Measurements from ENCODE around the gene RPE. TPM values are rescaled to one million over a fixed set of nuclear protein-coding genes. Genes with fewer than 3 reads are reported as not detected.

The RPE gene
- polyA plus RNA-seq, 1 donor (not counting 4 experiments of a cell fraction or from before 2014, with no cell fraction given), result 69.6 TPM

DNA sequence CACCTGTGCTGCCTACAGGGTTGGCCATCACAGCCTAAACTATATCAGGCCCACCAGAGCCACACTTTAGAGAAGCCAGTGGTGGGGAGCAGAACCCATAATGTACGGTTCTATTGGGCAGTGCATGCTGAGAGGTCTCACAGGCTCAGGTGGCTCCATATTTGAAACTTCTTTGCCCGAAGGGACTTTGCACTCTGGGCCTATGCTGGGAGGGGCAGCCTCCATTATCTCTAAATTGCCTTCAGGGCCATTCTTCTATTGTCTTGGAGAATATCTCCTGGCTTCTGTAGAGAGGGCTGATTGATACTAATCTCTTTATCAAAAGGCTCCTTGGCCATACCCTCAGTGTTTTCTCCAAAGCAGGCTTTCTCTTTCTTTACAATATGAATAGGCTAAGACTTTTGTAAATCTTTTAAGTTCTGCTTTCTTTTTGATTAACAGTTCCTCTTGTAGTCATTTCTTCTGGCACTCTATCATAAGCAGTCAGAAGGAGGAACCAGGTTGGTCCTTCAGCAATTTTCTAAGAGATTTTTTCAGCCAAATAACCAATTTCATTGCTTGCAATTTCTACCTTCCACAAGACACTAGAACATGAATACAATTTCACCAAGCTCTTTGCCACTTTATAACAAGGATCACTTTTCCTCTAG, 44.5 kb downstream of the RPE start:
- Histone ChIP-seq H3K9ac (ENCODE audit: control insufficient read depth, extremely low read depth, insufficient read depth, low read length) (no peak overlapping the region), H2AFZ (ENCODE audit: control insufficient read depth, low read length) (no peak overlapping the region), H4K20me1 (ENCODE audit: control insufficient read depth, extremely low read depth, insufficient read depth, low read length) (no peaks in the 10 kb centered on the region), H3K4me1 (ENCODE audit: control insufficient read depth, extremely low read depth, insufficient read depth, low read length) (no peaks in the 10 kb centered on the region), H3K79me2 (ENCODE audit: control insufficient read depth, insufficient read depth, low read length) (no peaks in the 10 kb centered on the region), H3K4me2 (ENCODE audit: control insufficient read depth, extremely low read depth, insufficient read depth, low read depth, low read length) (no peak overlapping the region), H3K27ac (ENCODE audit: control insufficient read depth, insufficient read depth, low read length) (no peak overlapping the region), H3K9me1 (ENCODE audit: control insufficient read depth, extremely low read depth, insufficient read depth, low read length) (no peaks in the 10 kb centered on the region), H3K36me3 (ENCODE audit: control insufficient read depth in 2 of 2, extremely low read depth in 1 of 2, insufficient read depth in 2 of 2, low read length in 2 of 2) (no peaks in the 10 kb centered on the region), H3K4me3 (ENCODE audit: control insufficient read depth in 2 of 3, extremely low read depth in 1 of 3, insufficient read depth in 2 of 3, low read depth in 1 of 3, low read length in 3 of 3) (no peak overlapping the region), H3K9me3 (ENCODE audit: control insufficient read depth, low read depth, low read length) (no peaks in the 10 kb centered on the region), H3K27me3 (ENCODE audit: control insufficient read depth, extremely low read depth, insufficient read depth, low read length) (no peaks in the 10 kb centered on the region)
- FAIRE-seq (no peak), DNase-seq (ENCODE audit: low read depth, low spot score) (no peak)
- no peak for TF ChIP-seq EZH2 (IDR thresholded peaks at IDR 0.05; ENCODE audit: low read length)
- TF ChIP-seq, protein P1, sequence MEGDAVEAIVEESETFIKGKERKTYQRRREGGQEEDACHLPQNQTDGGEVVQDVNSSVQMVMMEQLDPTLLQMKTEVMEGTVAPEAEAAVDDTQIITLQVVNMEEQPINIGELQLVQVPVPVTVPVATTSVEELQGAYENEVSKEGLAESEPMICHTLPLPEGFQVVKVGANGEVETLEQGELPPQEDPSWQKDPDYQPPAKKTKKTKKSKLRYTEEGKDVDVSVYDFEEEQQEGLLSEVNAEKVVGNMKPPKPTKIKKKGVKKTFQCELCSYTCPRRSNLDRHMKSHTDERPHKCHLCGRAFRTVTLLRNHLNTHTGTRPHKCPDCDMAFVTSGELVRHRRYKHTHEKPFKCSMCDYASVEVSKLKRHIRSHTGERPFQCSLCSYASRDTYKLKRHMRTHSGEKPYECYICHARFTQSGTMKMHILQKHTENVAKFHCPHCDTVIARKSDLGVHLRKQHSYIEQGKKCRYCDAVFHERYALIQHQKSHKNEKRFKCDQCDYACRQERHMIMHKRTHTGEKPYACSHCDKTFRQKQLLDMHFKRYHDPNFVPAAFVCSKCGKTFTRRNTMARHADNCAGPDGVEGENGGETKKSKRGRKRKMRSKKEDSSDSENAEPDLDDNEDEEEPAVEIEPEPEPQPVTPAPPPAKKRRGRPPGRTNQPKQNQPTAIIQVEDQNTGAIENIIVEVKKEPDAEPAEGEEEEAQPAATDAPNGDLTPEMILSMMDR (optimal IDR thresholded peaks at IDR 0.05 in 1 of 3, IDR thresholded peaks at IDR 0.05 in 1 of 3, conservative IDR thresholded peaks at IDR 0.05 in 1 of 3; ENCODE audit: extremely low read depth in 1 of 3, insufficient read depth in 2 of 3, low read length in 3 of 3), result no peak
- dilution Hi-C loops (cut with MboI; ENCODE audit: extremely low pct_ligation_motif_present, low sequenced_read_pairs), result no loop called here

DNA sequence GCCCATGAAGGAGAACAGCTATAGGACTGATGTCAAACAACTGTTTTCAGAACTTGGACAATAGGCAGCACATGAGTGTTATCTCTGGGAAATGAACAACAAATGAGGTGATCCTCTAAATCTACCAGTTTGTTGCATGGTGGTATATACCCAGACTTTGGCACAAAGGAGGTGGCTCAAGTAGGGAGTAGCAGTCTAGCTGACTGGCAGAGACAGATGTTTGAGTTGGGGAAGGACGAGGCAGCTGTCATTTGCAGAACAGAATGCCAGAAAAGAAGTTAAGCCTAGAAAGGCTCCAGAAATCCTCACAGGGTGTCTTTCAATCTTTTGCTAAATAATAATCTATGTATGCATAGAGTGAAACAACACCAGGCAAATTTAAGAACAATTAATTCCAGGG, 47.4 kb downstream of the RPE start:
- Histone ChIP-seq H3K36me3 (ENCODE audit: control insufficient read depth in 2 of 2, extremely low read depth in 1 of 2, insufficient read depth in 2 of 2, low read length in 2 of 2) (no peaks in the 10 kb centered on the region), H3K4me3 (ENCODE audit: control insufficient read depth in 2 of 3, extremely low read depth in 1 of 3, insufficient read depth in 2 of 3, low read depth in 1 of 3, low read length in 3 of 3) (no peak overlapping the region), H3K79me2 (ENCODE audit: control insufficient read depth, insufficient read depth, low read length) (no peaks in the 10 kb centered on the region), H3K9me1 (ENCODE audit: control insufficient read depth, extremely low read depth, insufficient read depth, low read length) (no peaks in the 10 kb centered on the region), H2AFZ (ENCODE audit: control insufficient read depth, low read length) (no peak overlapping the region), H3K27me3 (ENCODE audit: control insufficient read depth, extremely low read depth, insufficient read depth, low read length) (no peaks in the 10 kb centered on the region), H3K4me1 (ENCODE audit: control insufficient read depth, extremely low read depth, insufficient read depth, low read length) (no peaks in the 10 kb centered on the region), H3K4me2 (ENCODE audit: control insufficient read depth, extremely low read depth, insufficient read depth, low read depth, low read length) (no peak overlapping the region), H3K27ac (ENCODE audit: control insufficient read depth, insufficient read depth, low read length) (no peak overlapping the region), H3K9me3 (ENCODE audit: control insufficient read depth, low read depth, low read length) (no peaks in the 10 kb centered on the region), H3K9ac (ENCODE audit: control insufficient read depth, extremely low read depth, insufficient read depth, low read length) (no peak overlapping the region), H4K20me1 (ENCODE audit: control insufficient read depth, extremely low read depth, insufficient read depth, low read length) (no peaks in the 10 kb centered on the region)
- no peak for TF ChIP-seq EZH2 (IDR thresholded peaks at IDR 0.05; ENCODE audit: low read length)
- TF ChIP-seq, protein P1 (optimal IDR thresholded peaks at IDR 0.05 in 1 of 3, IDR thresholded peaks at IDR 0.05 in 1 of 3, conservative IDR thresholded peaks at IDR 0.05 in 1 of 3; ENCODE audit: extremely low read depth in 1 of 3, insufficient read depth in 2 of 3, low read length in 3 of 3), result no peak
- no peak for FAIRE-seq
- no peak for DNase-seq (ENCODE audit: low read depth, low spot score)
- dilution Hi-C loops (cut with MboI; ENCODE audit: extremely low pct_ligation_motif_present, low sequenced_read_pairs), result no loop called here
